Measurements from ENCODE around the gene DHRS3.

DHRS3 gene

GRCh38 chr1:12553963-12554362, 64.0 kb downstream of the DHRS3 start:
- no peak for DNase-seq (ENCODE audit: low read depth in 2 of 2)

GRCh38 chr1:12552951-12553921, 64.8 kb downstream of the DHRS3 start:
- DNase-seq (ENCODE audit: low read depth in 2 of 2) = no peak

GRCh38 chr1:12552111-12552888, 65.7 kb downstream of the DHRS3 start:
- DNase-seq (ENCODE audit: low read depth in 2 of 2) = no peak

DNA sequence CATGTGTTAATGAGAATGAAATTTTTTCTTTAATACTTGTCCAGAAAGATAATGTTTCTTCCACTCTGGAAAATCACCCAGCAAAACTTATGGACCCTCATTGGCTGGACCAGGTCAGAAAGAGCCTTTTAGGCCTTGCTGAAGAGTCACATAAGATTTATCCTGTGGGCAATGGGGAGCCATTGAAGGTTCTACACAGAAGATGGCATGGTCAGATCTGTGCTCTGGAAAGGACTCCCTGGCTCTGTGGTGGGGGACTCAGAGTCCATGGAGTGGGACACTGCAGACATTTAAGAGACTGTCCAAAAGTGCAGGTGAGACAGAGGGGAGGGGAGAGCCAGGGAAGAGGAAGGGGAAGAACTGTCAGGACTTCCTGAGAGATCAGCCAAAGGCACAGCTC, 66.4 kb downstream of the DHRS3 start:
- DNase-seq (ENCODE audit: low read depth in 2 of 2) = no peak

- peak in 1 of 2 experiments; percentile 23 for DNase-seq (ENCODE audit: low read depth in 2 of 2)
Measured at GRCh38 chr1:12549460-12550349, 68.3 kb downstream of the DHRS3 start.

DNA sequence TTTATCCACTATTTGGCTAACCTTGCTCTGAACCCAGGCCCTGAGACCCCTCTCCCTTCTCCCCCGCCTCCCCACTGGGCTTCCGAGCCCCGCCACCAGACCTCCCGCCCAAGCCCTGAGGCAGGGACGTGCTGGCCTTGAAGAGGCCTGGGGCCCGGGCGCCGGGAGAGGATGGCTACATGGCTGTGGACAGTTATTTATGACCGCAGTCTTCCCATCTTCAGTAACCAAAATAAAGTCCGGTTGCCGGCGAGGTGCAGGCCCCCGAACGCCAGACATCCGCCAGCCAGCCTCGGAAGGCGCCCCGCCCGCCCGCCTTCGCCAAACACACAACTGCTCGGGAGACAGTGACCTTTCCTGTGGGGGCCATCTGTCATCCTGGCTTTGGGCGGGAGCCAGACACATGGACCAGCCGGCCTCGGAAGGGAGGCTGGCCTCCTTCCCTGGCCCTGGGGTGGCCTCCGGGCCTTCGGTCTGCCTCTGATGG, 69.0 kb downstream of the DHRS3 start:
- no peak for DNase-seq (ENCODE audit: low read depth in 2 of 2)

DNA sequence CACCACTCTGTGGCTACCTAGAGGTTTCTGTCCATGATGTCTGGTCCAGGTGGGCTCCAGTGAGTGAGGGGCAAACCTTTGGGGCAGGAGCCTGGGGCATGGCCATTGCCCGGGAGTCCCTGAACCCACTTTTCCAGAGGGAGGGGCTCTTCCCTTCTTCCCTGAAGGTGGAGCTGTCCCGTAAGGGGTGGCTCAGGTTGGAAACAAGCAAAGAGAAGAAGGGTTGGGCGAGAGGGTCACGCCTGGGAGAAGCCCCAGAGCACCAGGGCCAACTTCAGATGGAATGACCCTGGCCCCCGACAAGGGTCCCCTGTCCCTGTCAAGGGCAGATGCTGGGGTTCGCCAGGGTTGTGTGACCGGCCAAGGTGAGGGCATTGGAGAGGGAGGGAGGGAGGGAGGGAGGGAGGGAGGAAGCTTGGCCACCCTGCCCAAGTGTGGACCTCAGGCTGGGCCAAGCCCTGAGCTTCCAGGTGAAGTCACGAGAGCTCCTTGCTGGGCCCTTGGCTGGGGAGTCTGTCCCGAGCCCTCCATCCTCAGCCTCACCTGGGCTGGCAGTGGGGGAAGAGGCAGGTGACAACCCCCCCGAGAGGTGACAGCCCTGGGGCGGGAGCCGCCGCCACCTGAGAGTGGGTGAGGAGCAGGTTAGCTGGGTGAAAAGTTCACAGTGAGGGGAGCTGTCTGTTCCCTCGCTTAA, 69.6 kb downstream of the DHRS3 start:
- no peak for DNase-seq (ENCODE audit: low read depth in 2 of 2)

DNA sequence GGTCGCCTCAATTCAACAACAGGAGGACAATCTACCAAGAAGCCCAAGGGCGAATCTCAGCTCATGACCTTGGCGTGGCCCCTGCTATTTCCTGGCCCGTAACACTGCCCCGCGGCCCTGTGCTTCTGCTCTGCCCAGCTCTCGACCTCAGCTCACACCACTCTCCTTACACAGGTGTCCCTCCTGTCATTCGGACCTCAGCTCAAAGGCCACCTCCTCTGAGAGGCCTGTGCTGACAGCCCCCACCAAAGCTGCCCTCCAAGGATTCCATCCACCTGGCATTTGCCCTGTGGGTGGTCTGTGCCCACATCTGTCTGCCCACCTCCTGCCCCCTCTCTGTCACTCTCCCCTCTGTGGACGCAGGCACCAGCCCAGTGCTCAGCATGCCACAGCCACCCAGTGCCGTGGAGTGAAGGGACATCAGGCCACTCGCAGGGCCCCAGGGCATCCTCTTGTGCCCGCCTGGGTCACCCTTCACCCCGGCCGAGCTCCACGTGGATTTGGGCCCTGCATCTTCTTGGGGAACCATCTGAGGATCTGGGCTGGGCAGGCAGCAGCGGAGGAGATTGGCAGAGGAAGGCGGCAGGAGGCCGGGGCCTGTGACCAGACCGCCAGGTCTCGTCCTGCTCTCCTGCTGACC, 70.3 kb downstream of the DHRS3 start:
- no peak for DNase-seq (ENCODE audit: low read depth in 2 of 2)

- no peak for DNase-seq (ENCODE audit: low read depth in 2 of 2)
Measured at GRCh38 chr1:12546771-12547585, 71.0 kb downstream of the DHRS3 start.

DNA sequence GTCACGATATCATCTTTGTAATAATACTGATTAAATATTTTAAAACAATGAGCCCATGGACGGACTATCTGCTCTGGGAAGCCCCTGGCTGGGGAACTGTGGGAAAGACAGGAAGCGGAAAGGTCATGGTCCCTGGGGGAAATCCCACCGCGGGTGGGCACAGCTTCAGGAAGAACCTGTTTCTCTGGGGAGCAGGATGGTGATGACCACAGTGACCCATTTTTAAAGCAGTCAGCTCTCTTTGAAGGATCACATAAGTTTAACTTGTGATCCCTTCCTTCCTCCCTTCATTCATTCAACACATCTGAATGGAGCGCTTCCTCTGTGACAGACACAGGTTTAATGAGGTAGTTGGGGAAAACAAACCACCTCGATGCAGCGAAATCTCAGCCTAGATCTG, 73.0 kb downstream of the DHRS3 start:
- DNase-seq (ENCODE audit: low read depth in 2 of 2) = no peak

DNA sequence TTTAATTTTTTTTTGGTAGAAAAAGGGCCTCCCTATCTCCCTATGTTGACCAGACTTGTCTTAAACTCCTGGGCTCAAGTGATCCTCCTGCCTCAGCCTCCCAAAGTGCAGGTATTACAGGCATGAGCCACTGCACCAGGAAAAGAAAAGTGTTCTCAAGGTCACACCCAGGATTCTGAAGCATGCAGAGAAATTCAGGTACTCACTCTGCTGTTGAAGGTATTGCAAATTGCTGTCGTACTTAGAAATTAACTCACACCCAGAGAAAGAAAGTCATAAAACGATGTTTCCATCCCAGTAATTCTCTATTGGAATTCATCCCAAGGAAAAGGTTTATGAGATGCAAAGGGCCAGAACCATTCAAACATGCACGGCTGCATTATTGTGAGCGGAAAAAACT, 73.7 kb downstream of the DHRS3 start:
- DNase-seq (ENCODE audit: low read depth in 2 of 2) = no peak

- no peak for DNase-seq (ENCODE audit: low read depth in 2 of 2)
Measured at GRCh38 chr1:12543740-12544154, 74.3 kb downstream of the DHRS3 start.

- DNase-seq (ENCODE audit: low read depth in 2 of 2) = no peak
Measured at GRCh38 chr1:12542616-12543592, 75.1 kb downstream of the DHRS3 start.

- no peak for DNase-seq (ENCODE audit: low read depth in 2 of 2)
Measured at GRCh38 chr1:12542138-12542465, 75.9 kb downstream of the DHRS3 start.

- DNase-seq (ENCODE audit: low read depth in 2 of 2) = no peak
Measured at GRCh38 chr1:12541274-12542137, 76.5 kb downstream of the DHRS3 start.

- no peak for DNase-seq (ENCODE audit: low read depth in 2 of 2)
Measured at GRCh38 chr1:12540580-12541273, 77.3 kb downstream of the DHRS3 start.
